ENCODE data around the gene TOR2A. TPM values are rescaled to one million over a fixed set of nuclear protein-coding genes. Genes with fewer than 3 reads are reported as not detected.

Gene TOR2A
- total and polyA plus RNA-seq, 8 donors = 5.0 to 87.8 (median 11.1) TPM

GRCh38 chr9:127692071-127692470 is 43.0 kb downstream of the TOR2A start:
- DNase-seq = no peak
- TF ChIP-seq CTCF (IDR thresholded peaks at IDR 0.05) (no peak), POLR2AphosphoS5 (IDR thresholded peaks at IDR 0.05) (no peak), POLR2A (IDR thresholded peaks at IDR 0.05) (no peak)

GRCh38 chr9:127690735-127691134 is 44.4 kb downstream of the TOR2A start:
- TF ChIP-seq EP300 (IDR thresholded peaks at IDR 0.05) = no peak
- Histone ChIP-seq H3K27ac (no peak overlapping the region), H3K36me3 (peaks cover 0 to 78% (median 55%) of the 10 kb centered on the region in 4 donors), H3K27me3 (no peaks in the 10 kb centered on the region), H3K4me1 (no peaks in the 10 kb centered on the region), H3K4me3 (no peak overlapping the region), H3K9me3 (no peaks in the 10 kb centered on the region)
- 91 to 96% (median 94%) methylated on average over 10 of the region's 10 CpGs for WGBS, 5 donors
- intact Hi-C loops (cut with DNase I; ENCODE audit: low total_unique reads) = no loop called here
- no peak for DNase-seq

More at GRCh38 chr9:127692071-127692470, 43.0 kb downstream of the TOR2A start:
- 73 to 86% (median 75%) methylated on average over 20 of the region's 20 CpGs for WGBS, 5 donors
- Histone ChIP-seq H3K36me3 (peaks cover 0 to 65% (median 43%) of the 10 kb centered on the region in 4 donors), H3K27ac (no peak overlapping the region), H3K9me3 (no peaks in the 10 kb centered on the region), H3K27me3 (no peaks in the 10 kb centered on the region), H3K4me3 (no peak overlapping the region), H3K4me1 (no peaks in the 10 kb centered on the region)
- intact Hi-C loops (cut with DNase I; ENCODE audit: low total_unique reads) = no loop called here

- intact Hi-C loops (cut with DNase I; ENCODE audit: low total_unique reads) = no loop called here
- DNase-seq = no peak
- Histone ChIP-seq H3K36me3 (peaks cover 0 to 78% (median 64%) of the 10 kb centered on the region in 4 donors), H3K27me3 (no peaks in the 10 kb centered on the region), H3K4me3 (no peak overlapping the region), H3K9me3 (no peaks in the 10 kb centered on the region), H3K27ac (no peak overlapping the region), H3K4me1 (no peaks in the 10 kb centered on the region)
- no peak for TF ChIP-seq POLR2AphosphoS5 (IDR thresholded peaks at IDR 0.05)
- TF ChIP-seq CTCF (IDR thresholded peaks at IDR 0.05) = no peak
- no peak for TF ChIP-seq EP300 (IDR thresholded peaks at IDR 0.05)
- no peak for TF ChIP-seq POLR2A (IDR thresholded peaks at IDR 0.05)
- 90 to 96% (median 93%) methylated on average over 13 of the region's 13 CpGs for WGBS, 5 donors
Measured at GRCh38 chr9:127689329-127690000, 45.6 kb downstream of the TOR2A start.

DNA sequence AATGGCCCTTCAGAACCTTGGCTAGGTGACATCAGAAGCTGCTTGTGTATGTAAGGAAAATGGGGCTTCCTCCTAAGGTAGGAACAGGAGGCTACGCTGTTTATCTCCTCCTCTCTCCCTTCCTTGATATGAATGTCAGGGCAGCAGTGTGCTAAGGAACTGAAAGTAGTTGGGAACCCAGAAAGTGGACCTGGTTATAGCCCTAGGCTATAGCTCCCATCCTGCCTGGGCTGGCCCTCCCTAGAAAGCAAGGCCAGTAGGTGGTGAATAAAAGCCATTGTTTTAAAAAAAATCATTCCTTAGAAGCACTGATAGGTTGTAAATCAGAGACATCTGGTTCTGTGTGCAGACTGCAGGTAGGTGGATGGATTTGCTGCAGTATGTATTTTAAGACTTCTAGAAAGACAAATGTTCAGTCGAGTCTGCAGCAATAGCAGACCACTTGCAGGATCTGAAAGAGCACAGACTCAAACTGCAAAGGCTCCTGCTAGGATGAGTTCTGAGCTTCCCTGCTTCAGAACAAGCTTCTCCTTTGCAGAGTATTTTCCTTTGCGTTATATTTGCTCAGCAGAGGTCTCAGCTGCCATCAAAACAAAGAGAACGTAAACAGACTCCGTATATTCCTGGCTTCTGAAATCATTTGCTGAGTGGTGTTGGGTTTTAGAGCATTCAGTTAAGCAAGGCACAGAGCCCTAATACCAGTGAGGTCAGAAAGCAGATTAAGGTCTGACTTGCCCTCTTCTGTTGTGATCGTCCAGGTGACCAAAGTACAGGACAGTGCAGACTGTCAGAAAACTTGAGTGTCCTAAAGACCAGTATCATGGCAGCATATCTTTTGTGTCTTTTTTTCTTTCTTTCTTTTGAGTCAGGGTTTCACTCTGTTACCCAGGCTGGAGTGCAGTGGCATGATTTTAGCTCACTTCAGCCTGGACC is 48.4 kb downstream of the TOR2A start:
- peaks cover 17 to 91% (median 84%) of the 10 kb centered on the region in 4 donors for H3K36me3 ChIP-seq

More for the DNA sequence above, 48.4 kb downstream of the TOR2A start:
- TF ChIP-seq POLR2A (IDR thresholded peaks at IDR 0.05) = no peak
- no peak for TF ChIP-seq POLR2AphosphoS5 (IDR thresholded peaks at IDR 0.05)
- TF ChIP-seq CTCF (IDR thresholded peaks at IDR 0.05) = no peak
- no peak for TF ChIP-seq EP300 (IDR thresholded peaks at IDR 0.05)
- intact Hi-C loops (cut with DNase I; ENCODE audit: low total_unique reads) = no loop called here
- Histone ChIP-seq H3K27ac (no peak overlapping the region), H3K4me1 (no peaks in the 10 kb centered on the region), H3K9me3 (no peaks in the 10 kb centered on the region), H3K4me3 (no peak overlapping the region), H3K27me3 (no peaks in the 10 kb centered on the region)
- 63 to 75% (median 70%) methylated on average over 6 of the region's 6 CpGs for WGBS, 5 donors
- DNase-seq = no peak
